B cell (primary cell): ENCODE measurements around the gene BMERB1.

ENCODE experiments used
- EZH2 ChIP-seq: IDR thresholded peaks from 2 replicates; pipeline ENCODE4 v1.6.1; 2012; ENCODE audit warnings: borderline replicate concordance, low read depth, mild to moderate bottlenecking, moderate library complexity, low read length; ENCODE audit not compliant: insufficient read depth, poor library complexity, severe bottlenecking
- TF ChIP-seq, protein P1 (sequence below): fragments of 200-600 bp; IDR thresholded peaks from one replicate; pipeline ENCODE4 v1.8.0; 2022; ENCODE audit warnings: antibody characterized with exemption, mild to moderate bottlenecking

GRCh38 chr16:15502041-15502725, 67.8 kb downstream of the BMERB1 start:
- TF ChIP-seq, protein P1, sequence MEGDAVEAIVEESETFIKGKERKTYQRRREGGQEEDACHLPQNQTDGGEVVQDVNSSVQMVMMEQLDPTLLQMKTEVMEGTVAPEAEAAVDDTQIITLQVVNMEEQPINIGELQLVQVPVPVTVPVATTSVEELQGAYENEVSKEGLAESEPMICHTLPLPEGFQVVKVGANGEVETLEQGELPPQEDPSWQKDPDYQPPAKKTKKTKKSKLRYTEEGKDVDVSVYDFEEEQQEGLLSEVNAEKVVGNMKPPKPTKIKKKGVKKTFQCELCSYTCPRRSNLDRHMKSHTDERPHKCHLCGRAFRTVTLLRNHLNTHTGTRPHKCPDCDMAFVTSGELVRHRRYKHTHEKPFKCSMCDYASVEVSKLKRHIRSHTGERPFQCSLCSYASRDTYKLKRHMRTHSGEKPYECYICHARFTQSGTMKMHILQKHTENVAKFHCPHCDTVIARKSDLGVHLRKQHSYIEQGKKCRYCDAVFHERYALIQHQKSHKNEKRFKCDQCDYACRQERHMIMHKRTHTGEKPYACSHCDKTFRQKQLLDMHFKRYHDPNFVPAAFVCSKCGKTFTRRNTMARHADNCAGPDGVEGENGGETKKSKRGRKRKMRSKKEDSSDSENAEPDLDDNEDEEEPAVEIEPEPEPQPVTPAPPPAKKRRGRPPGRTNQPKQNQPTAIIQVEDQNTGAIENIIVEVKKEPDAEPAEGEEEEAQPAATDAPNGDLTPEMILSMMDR: no peak
- TF ChIP-seq EZH2: no peak
